NCI-H69 (cell line): ENCODE results near the gene TMEM139.

Experiments used
- DNase-seq: peaks from one replicate; lab custom pipeline; 2025; lab: John Stamatoyannopoulos, UW

TMEM139 gene

GRCh38 chr7:143284591-143285469, at the start of gene TMEM139:
Gene TMEM139 (plus strand): TSS chr7:143284958. CDS start chr7:143285958, 1,000 bp downstream.
- DNase-seq: peak; percentile 90

DNA sequence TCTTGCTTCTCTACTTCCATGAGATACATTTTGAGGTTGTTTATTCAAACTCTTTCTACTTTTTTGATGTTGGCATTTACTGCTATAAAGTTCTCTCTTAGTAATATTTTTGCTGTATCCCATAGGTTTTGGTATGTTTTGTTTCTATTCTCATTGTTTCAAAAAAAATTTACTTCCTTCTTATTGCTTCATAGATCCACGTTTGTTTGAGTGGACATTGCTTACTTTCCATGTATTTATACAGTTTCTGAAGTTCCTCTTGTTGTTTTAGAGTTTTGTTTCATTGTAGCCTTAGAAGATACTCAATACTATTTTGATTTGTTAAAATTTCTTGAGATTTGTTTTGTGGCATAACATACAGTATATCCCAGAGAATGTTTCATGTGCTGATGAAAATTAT, 49.2 kb upstream of the TMEM139 start:
- no peak for DNase-seq

DNA sequence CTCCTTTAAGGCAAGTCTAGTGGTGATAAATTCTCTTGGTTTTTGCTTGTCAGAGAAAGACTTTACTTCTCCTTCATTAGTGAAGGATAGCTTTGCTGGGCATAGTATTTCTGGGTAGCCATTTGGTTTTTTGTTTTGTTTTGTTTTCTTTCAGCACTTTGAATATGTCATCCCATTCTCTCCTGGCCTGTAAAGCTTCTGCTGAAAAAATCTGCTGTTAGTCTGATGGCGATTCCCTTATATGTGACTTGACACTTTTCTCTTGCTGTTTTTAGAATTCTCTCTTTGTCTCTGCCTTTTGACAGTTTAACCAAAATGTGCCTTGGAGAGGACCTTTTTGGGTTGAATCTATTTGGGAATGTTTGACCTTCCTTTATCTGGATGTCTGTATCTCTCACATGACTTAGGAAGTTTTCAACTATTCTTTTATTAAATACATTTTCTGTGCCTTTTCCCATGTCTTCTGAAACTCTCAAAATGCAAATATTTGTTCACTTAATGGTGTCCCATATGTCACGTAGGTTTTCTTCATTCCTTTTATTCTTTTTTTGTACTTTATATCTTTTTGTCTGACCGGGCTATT, 48.3 kb upstream of the TMEM139 start:
- DNase-seq: no peak

GRCh38 chr7:143237366-143237765, 47.4 kb upstream of the TMEM139 start:
- no peak for DNase-seq

DNA sequence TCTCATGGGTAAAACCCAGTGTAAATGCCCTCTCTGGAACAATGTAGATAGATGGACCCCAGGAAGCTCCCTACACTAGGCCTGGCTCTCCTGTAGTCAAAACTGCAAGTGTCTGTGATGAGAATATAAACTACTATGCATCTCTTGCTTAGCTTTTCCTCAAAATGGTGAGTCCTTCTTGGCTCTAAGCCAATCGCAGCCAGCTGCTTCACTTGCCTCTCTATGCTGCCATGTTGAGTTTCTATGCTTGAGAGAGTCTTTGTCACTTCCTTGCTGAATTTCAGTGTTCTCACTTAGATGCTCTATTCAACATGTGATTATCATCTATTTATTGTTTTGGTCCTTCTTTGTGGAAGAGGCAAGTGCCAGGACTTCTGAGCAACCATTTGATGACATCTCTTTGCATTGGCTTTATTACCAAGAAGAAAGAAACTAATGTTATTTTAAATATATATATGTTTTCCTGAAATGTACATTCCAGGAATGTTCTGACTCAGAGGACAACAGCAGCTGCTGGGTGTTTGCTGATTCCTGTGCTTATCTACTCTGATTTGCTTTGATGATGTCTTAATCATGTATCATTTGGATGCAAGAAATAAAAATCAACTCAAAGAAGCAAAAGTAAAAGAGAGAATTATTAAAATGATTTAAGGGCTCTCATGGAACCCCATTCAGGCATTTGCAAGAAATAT, 46.3 kb upstream of the TMEM139 start:
- peak; percentile 13 for DNase-seq

- no peak for DNase-seq
Observed at GRCh38 chr7:143239813-143240212, 44.9 kb upstream of the TMEM139 start.

GRCh38 chr7:143240291-143241168, 44.2 kb upstream of the TMEM139 start:
- peak; percentile 78 for DNase-seq

DNA sequence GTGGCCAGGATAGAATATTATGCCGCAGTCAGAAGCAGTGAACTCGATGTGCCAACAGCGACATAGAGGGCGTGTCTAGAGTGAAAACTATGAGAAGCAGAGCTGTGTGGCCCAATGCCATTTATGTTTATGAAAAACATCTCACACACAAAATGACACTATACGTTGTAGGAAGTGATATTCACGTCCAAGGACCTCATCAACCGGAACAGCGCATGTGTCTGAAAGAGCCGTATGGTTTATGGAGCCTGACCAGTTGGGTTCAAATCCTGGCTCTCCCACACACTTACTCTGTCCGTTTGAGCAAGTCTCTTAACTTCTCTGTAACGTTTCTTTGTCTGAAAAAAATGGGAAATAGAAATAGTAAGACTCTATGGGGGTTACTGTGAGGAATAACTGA, 42.5 kb upstream of the TMEM139 start:
- DNase-seq: no peak

DNA sequence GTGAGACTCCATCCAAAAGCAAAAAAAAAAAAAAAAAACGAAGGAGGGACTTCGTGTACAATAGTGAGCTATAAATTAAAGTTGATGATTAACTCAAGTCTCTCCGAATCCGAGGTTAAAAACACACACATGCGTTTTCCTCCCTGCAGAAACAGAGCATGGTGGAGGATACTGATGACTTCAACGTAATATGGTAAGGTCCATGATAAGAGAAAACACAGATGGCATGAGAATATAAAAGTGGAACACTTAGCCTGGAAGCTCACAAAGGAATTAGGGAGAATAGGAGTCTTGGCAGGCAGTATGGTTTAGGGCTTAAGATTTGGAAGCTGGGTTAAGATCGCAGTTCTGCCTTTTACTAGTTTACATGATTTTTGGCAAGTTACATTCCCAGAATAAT, 41.6 kb upstream of the TMEM139 start:
- DNase-seq: no peak

GRCh38 chr7:143243614-143244013, 41.1 kb upstream of the TMEM139 start:
- no peak for DNase-seq

DNA sequence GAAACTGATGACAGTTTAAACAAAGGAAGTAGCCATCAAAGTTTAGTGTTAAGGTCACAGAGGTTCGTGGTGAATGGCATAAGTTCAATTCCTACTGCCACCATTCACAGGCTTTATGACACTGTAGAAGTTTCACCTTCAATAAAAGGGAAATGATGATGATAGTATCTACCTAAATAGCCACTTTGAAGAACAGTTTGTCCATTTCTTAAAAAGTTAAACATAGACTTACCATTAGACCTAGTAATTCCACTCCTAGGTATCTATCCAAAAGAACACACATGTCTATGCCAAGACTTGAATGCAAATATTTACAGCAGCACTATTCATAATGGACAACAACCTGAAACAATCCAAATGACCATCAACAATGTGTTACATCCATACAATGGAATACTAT, 40.4 kb upstream of the TMEM139 start:
- no peak for DNase-seq

- no peak for DNase-seq
Observed at GRCh38 chr7:143245123-143245522, 39.6 kb upstream of the TMEM139 start.

DNA sequence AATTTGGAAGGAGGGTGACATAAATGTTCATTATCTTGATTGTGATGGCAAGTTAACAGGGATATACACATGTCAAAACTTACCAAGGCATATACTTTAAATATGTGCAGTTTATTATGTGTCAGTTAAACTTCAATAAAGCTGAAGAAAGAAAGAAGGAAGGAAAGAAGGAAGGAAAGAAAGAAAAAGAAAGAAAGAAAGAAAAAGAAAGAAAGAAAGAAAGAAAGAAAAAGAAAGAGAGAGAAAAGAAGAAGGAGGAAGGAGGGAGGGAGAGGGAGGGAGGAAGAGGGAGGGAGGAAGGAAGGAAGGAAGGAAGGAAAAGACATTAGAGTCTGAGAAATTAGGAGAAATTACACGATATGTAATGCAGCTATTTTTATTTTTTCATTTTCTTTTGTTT, 37.4 kb upstream of the TMEM139 start:
- no peak for DNase-seq

DNA sequence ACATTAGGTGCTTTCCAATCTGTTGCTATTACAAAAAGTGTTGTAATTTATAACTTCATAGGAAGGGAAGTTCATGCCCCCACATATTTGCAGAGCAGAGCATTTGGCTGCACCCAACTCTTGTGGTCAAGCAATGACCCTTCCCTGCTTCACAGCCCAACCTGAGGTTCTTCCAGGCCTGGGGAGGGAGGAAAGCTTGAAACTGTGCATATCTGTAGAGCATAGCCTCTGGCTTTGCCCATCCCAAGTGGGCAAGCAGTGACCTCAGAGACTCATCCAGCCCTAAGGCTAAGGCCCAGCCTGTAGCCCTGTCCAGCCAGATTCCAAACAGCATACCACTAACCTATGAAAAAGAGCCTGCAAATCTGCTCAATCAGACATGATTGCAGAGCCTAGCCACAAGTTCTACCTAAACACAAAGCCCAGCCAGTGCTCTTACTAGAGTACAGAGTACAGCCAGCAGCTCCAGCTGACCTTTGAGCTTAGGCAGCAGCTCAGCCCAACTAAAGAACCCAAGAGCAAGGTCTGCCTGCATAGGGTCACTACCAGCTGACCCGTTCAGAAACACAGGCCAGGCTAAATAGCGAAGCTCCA, 35.9 kb upstream of the TMEM139 start:
- no peak for DNase-seq

- DNase-seq: no peak
Observed at GRCh38 chr7:143250199-143250598, 34.6 kb upstream of the TMEM139 start.

DNA sequence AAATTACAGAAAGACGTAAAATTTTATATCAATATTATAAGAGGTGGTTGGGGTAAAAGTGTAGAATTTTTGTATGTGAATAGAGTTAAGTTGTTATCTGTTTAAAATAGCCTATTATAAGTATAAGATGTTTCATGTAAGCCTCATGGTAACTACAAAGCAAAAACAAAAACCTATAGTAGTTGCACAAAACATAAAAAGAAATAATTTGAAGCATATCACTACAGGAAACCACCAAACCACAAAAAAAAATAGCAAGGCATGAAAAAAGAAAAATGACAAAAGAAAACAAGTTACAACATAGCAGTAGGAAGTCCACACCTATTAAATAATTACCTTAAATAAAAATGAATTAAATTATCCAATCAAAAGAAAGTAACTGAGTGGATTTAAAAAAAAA, 33.9 kb upstream of the TMEM139 start:
- DNase-seq: no peak

GRCh38 chr7:143252006-143252405, 32.8 kb upstream of the TMEM139 start:
- DNase-seq: no peak

DNA sequence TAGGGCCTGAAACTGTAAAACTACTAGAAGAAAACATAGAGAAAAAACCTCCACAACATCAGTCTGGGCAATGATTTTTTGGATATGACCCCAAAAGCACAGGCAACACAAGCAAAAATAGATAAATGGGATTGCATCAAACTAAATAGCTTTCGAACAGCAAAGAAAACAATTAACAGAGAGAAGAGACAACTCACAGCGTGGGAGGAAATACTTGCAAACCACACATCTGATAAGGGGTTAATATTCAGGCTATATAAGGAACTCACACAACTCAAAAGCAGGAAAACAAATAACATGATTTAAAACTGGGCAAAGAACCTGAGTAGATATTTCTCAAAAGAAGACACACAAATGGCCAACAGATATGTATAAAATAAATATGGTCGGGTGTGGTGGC, 29.2 kb upstream of the TMEM139 start:
- DNase-seq: no peak

DNA sequence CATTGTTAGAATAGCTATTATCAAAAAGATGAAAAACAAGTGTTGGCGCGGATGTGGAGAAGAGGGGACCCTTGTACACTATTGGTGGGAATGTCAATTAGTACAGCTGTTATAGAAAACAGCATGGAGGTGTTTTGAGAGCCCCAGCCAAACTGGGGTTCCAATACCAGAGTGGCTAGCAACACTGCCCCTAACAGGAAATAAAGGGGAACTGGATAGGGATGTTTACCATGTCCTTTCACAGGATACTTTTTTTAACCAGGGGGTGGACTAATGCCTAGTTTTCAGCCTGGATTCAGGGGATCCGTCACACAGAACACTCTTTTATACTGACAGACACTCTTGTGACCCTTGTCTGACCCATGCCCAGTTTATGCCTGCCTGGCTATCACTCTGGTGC, 28.4 kb upstream of the TMEM139 start:
- DNase-seq: no peak

GRCh38 chr7:143256932-143257331, 27.8 kb upstream of the TMEM139 start:
- no peak for DNase-seq

DNA sequence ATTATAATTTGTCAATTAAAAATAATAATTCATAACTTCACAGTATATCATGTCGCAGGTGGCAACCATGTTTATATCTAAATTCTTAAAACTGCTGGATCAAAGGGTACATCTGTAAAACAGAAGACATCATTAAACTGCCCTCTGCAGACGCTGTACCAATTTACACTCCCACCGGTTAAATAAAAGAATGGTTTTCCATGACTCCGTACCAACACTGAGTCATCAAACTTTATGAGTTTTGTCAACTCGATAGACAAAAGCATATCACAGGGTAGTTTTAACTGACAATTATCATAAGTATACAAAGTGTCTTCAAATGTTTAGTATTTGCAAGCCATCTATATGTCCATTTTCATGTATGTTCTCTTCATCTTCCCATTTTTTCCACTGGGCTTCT, 27.3 kb upstream of the TMEM139 start:
- peak; percentile 44 for DNase-seq

DNA sequence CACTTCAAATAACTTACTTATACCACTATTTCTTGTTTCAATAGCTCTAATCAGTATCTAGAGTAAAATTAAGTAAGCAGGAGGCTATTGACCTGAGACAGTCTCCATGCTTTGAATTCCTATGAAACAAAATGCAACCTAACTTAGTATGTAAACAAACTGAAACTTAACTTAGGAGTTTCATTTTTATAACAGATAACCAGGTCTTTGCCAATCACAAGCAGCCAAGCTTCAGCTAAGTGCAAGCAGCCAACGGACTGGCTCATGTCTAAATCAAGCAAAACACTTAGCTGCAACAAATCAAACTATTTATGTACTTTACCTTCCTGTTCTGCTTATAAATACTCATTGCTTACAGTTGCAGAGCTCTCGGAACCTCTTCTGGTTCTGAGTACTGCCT, 25.9 kb upstream of the TMEM139 start:
- DNase-seq: no peak
